Femur (tissue), 1 donor: ENCODE results near the gene WFDC12.

Source experiments
- DNase-seq: peaks from one replicate; pipeline ENCODE4 v3.0.0-alpha.2; 2017

WFDC12 gene

GRCh38 chr20:45088247-45088646 is 36.0 kb downstream of the WFDC12 start:
- DNase-seq: no peak

DNA sequence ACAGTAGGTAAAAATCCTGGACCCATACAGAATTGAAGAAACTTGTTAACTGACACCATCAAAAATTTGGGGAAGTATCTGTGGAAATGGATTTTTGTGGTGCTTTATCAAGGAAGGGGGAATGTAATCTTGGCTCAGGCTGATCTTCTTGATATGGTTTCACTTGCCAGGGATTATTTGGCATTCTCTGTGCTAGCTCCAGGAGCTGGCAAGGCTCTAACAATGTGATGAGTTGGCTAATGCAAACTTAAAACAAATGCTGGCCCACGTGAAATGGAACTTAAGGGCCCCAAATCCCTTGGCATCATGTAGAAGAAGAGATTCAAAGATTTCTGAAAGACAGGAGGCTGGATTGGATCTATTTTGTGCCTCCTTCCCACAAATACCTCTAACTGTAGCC is 36.5 kb downstream of the WFDC12 start:
- DNase-seq: no peak

DNA sequence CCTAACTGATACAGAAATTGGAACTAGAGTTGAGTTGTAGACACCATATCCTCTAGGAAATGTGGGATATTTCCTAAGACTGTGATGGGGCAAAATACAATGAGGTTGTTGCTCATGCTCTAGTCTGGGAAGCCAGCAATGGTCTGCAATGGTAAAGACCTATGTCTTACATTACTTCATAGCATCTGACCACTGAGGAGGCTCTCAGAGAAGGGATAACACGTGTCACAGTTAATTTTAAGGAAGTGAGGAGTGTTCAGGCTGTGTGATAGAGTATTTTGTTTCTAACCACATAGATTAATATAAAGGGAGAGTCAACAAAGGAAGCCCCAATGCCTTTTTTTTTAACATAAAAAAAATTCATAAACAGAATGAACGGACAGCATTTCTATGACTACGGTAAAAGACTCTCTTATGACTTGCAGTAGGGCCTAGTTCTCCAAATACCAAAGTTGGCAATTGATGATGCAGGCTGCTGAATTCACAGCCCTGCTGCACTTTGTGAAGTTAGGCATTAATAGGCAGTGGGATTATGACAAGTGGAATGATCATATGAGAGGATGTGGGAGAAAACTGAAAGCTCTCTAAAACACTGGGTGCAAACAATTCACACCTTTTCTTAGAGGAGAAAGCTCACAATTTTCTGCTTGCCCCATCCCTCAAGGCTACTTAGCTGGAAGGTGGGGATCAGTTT is 37.0 kb downstream of the WFDC12 start:
- DNase-seq: no peak

- no peak for DNase-seq
Measured at GRCh38 chr20:45085867-45086266, 38.4 kb downstream of the WFDC12 start.

DNA sequence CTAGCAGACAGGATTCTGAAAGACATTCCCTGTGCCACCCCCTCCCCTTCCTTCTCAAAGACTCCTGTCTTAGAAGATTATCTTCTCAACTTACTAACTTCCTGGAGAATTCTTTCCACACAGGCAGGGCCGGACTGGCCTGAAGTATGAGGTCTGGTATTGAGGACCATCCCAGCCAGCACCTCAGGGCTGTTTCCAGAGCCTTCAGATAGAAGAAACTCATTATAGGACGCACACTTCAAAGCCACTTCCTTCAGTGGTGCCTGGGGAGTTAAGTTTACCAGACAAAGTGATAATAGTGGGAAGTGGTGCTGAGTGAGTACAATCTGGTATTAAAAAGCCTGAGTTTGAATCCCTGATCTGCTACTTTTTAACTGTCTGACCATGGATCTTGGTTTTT is 39.0 kb downstream of the WFDC12 start:
- DNase-seq: no peak

DNA sequence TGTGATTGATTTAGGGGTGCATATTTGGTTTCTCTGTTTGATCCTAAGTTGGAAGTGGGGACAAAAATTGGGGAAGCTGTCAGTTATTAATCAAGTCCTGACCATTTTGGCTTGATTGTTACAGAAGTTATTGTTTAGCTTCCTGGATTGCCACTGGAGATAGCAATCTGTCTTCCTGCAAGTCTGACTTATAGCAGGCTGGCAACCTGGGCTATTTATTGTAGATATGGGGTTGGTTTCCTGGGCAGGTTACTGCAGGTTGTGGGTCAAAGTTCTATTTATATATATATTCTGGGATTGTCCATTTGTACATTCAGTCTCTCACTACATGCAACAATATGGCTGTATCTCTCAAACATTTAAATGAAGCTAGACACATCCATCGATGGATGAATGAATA is 41.1 kb downstream of the WFDC12 start:
- DNase-seq: no peak

DNA sequence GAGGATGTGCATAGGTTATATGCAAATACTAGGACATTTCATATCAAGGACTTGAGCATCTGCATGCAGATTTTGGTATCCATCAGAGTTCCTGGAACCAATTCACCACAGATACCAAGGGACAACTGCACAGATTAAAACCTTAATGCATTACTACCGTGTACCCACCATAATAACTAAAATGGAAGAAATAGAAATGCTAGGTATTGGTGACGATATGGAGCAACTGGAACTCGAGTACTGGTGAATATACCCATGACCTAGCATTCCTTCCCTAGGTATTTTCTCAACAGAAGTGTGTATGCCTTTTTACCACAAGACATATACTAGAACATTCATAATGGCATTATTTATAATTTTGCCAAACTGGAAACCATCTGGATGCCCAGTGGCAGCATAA is 41.8 kb downstream of the WFDC12 start:
- DNase-seq: no peak

DNA sequence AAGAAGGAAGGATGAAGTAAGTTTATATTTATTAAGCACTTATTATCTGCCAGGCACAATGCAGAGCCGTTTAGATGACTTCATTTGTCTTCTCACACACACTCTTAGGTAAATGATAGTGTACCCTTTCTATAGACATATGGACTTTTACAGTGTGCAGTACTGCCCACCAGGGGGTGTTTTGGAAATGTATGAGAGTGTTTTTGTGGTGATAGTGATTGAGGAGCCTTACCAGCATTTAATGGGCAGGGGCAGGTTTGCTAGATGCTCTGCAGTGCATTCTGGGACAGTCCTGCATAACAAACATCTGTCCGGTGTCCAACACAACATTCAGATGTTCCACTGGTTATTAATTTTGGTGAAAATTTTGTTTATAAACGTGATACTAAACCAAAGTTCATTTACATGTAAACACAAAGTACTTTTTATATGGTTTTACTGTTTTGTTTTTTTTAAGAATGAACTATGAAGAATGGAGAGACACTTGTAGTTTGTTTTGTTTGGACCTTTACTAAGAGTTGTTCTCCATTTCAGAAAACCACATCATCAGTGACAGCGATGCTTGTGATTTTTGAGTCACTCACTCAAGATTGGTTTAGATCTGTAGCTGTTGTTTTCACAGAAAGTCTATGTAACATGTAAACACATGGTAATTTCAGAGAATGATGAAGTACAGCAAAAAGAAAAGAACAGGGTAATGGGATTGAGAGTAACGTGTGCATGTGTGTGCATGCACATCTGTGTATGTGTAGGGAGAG is 43.2 kb downstream of the WFDC12 start:
- DNase-seq: no peak

DNA sequence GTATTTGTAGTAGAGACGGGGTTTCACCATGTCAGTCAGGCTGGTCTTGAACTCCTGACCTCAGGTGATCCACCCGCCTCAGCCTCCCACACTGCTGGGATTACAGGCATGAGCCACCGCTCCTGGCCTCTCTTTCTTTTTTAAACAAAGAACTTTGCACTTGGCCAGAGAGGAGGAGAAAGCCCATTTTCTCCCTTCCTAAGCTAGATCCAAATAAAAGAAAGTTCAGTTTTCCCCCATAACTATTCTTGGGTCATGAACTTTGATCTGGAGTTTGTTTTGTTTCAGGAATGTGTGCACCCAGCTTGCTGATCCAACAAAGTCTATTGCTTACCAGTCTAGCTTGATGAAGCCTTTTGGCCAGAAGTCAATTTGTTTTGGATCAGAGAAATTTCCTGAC is 46.7 kb downstream of the WFDC12 start:
- no peak for DNase-seq
